Transverse colon (tissue), 4 donors: ENCODE data around the gene YWHAE.

Experiments
- CTCF ChIP-seq, 5 experiments: fragments of 200-600 bp in 3 of 5; fragments of 450-650 bp in 2 of 5; sonication (generic) in 3 of 5; IDR thresholded peaks; 1 replicate in 2 of 5; 2 replicates in 3 of 5; pipeline ENCODE4 v1.5.1; 2016 to 2017; ENCODE audit warnings: antibody characterized with exemption in 5 of 5, inconsistent platforms in 3 of 5, mild to moderate bottlenecking in 2 of 5, moderate library complexity in 1 of 5
- EP300 ChIP-seq: sonication (generic); formaldehyde crosslinking; IDR thresholded peaks from one replicate; pipeline ENCODE4 v1.6.1; 2017; ENCODE audit warnings: antibody characterized with exemption, low read depth
- POLR2A ChIP-seq: fragments of 450-650 bp; IDR thresholded peaks from one replicate; pipeline ENCODE4 v1.6.1; 2016; ENCODE audit warnings: antibody characterized with exemption, mild to moderate bottlenecking, moderate library complexity
- POLR2AphosphoS5 ChIP-seq, 3 donors: sonication (generic); formaldehyde crosslinking; IDR thresholded peaks; one replicate each; pipeline ENCODE4 v1.6.1; 2016; ENCODE audit warnings: antibody characterized with exemption in 3 of 3

- TF ChIP-seq POLR2AphosphoS5 (IDR thresholded peaks at IDR 0.05), result no peak
- no peak for TF ChIP-seq POLR2A
- TF ChIP-seq EP300, result no peak
- no peak for TF ChIP-seq CTCF (IDR thresholded peaks at IDR 0.05)
Measured at GRCh38 chr17:1431631-1432104, 31.6 kb upstream of the YWHAE start.
